Measurements from ENCODE around the gene DTX2. TPM values are rescaled to one million over a fixed set of nuclear protein-coding genes. Genes with fewer than 3 reads are reported as not detected.

DTX2 gene
- total RNA-seq, 1 experiment from 2014 or later = 27.0 TPM

- Histone ChIP-seq H3F3A (ENCODE audit: low read length, unreplicated experiment) (no peaks in the 10 kb centered on the region), H3K4me2 (ENCODE audit: low read length) (no peak overlapping the region), H3K36me3 (ENCODE audit: low read depth, low read length) (no peaks in the 10 kb centered on the region; the same call in 1 of the 2 replicates), H3K79me2 (ENCODE audit: low read length) (no peaks in the 10 kb centered on the region), H3K9me2 (replicated peaks; ENCODE audit: low read length) (no peaks in the 10 kb centered on the region), H3K4me1 (ENCODE audit: insufficient read depth, low read length) (peaks cover 11% of the 10 kb centered on the region), H4K20me1 (ENCODE audit: low read length) (no peaks in the 10 kb centered on the region), H3K27ac (ENCODE audit: low read length) (no peak overlapping the region), H3K27me3 (ENCODE audit: low read length) (no peaks in the 10 kb centered on the region), H3K9me3 (ENCODE audit: low read length) (peaks cover 5% of the 10 kb centered on the region; the same call in 1 of the 2 replicates), H3K4me3 (ENCODE audit: low read length) (no peak overlapping the region), H2AFZ (ENCODE audit: low read length) (no peak overlapping the region), H3K9ac (ENCODE audit: low read length) (no peak overlapping the region)
- ATAC-seq (no peak), DNase-seq (no peak)
- POLR2A ChIA-PET (ENCODE audit: unreplicated experiment) = interaction anchor here (0.6 kb wide), 1 partner anchor 106 kb away, joined by 8 read pairs; no protein-coding TSS in a partner anchor
- CTCF ChIA-PET = no interaction called here
- intact Hi-C loops (cut with micrococcal nuclease) = no loop called here
- TF ChIP-seq EZH2phosphoT487 (IDR thresholded peaks at IDR 0.05; ENCODE audit: borderline replicate concordance, low read length) = no peak
- TF ChIP-seq, protein P1, sequence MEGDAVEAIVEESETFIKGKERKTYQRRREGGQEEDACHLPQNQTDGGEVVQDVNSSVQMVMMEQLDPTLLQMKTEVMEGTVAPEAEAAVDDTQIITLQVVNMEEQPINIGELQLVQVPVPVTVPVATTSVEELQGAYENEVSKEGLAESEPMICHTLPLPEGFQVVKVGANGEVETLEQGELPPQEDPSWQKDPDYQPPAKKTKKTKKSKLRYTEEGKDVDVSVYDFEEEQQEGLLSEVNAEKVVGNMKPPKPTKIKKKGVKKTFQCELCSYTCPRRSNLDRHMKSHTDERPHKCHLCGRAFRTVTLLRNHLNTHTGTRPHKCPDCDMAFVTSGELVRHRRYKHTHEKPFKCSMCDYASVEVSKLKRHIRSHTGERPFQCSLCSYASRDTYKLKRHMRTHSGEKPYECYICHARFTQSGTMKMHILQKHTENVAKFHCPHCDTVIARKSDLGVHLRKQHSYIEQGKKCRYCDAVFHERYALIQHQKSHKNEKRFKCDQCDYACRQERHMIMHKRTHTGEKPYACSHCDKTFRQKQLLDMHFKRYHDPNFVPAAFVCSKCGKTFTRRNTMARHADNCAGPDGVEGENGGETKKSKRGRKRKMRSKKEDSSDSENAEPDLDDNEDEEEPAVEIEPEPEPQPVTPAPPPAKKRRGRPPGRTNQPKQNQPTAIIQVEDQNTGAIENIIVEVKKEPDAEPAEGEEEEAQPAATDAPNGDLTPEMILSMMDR (conservative IDR thresholded peaks at IDR 0.05; ENCODE audit: low read depth, low read length) = no peak
- no peak for TF ChIP-seq EZH2 (IDR thresholded peaks at IDR 0.05; ENCODE audit: low read length, unreplicated experiment)
- BruUV-seq (replicated peaks) = no TSS peak
These were observed 37.7 kb upstream of the DTX2 start for GRCh38 chr7:76423666-76424412.

DNA sequence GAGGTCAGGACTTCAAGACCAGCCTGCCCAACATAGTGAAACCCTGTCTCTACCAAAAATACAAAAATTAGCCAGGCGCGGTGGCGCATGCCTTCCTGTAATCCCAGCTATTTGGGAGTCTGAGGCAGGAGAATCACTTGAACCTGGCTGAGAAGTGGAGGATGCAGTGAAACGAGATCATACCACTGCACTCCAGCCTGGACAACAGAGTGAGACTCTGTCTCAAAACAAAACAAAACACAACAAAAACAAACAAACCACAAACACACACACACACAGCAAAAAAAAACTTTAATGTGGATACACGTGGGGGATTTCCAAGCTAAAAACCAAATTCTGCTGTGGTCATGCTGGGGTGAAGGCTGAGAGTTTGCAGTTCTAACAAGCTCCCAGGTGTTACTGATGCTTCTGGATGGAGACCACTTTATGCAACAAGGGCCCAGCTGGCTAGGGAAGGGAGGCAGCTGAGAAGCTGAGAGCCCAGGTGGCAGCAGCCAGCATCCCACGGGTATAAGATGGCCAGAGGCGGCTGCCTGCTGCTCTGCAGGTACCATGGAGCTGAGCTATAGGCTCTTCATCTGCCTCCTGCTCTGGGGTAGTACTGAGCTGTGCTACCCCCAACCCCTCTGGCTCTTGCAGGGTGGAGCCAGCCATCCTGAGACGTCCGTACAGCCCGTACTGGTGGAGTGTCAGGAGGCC lies 36.9 kb upstream of the DTX2 start, which contains the start of gene ZP3:
TSS of gene ZP3 (plus strand) at position 538 of the 699 bp plus-strand sequence. CDS start at position 553, 15 bp downstream.
- H3K9ac ChIP-seq (ENCODE audit: low read length) = no peak within 1 kb of the TSS
- CTCF ChIA-PET = no interaction called here

More for the DNA sequence above, 36.9 kb upstream of the DTX2 start, which contains the start of gene ZP3:
- Histone ChIP-seq H3K4me1 (ENCODE audit: insufficient read depth, low read length) (peaks cover 11% of the 10 kb centered on the region), H3K27me3 (ENCODE audit: low read length) (no peaks in the 10 kb centered on the region), H3K9me2 (replicated peaks; ENCODE audit: low read length) (no peaks in the 10 kb centered on the region), H3K79me2 (ENCODE audit: low read length) (no peaks in the 10 kb centered on the region), H3K27ac (ENCODE audit: low read length) (no peak within 1 kb of the TSS), H3K4me2 (ENCODE audit: low read length) (no peak within 1 kb of the TSS), H2AFZ (ENCODE audit: low read length) (no peak within 1 kb of the TSS), H3K9me3 (ENCODE audit: low read length) (peaks cover 5% of the 10 kb centered on the region; the same call in 1 of the 2 replicates), H3K4me3 (ENCODE audit: low read length) (no peak within 1 kb of the TSS), H3F3A (ENCODE audit: low read length, unreplicated experiment) (no peaks in the 10 kb centered on the region), H3K36me3 (ENCODE audit: low read depth, low read length) (no peaks in the 10 kb centered on the region; the same call in 1 of the 2 replicates), H4K20me1 (ENCODE audit: low read length) (no peaks in the 10 kb centered on the region)
- no TSS peak for BruUV-seq (replicated peaks)
- POLR2A ChIA-PET (ENCODE audit: unreplicated experiment) = no interaction called here
- intact Hi-C loops (cut with micrococcal nuclease) = no loop called here
- ATAC-seq (no peak), DNase-seq (no peak)
- TF ChIP-seq EZH2 (IDR thresholded peaks at IDR 0.05; ENCODE audit: low read length, unreplicated experiment) (no peak), EZH2phosphoT487 (IDR thresholded peaks at IDR 0.05; ENCODE audit: borderline replicate concordance, low read length) (no peak)
- TF ChIP-seq, protein P1 (conservative IDR thresholded peaks at IDR 0.05; ENCODE audit: low read depth, low read length) = no peak
